H1 (cell line): ENCODE data around the gene PSMD6. TPM values are rescaled to one million over a fixed set of nuclear protein-coding genes. Genes with fewer than 3 reads are reported as not detected.

ENCODE experiments used
- CTCF ChIA-PET: fragments of 300-600 bp; sonication (Branson Sonifier 250); formaldehyde crosslinking; loops from one replicate; lab custom pipeline; 2021; ENCODE audit not compliant: partially characterized antibody; lab: Charles Lee
- POLR2A ChIA-PET: fragments of 300-600 bp; sonication (Branson Sonifier 250); formaldehyde crosslinking; loops from one replicate; lab custom pipeline; 2021; ENCODE audit warnings: inconsistent platforms; ENCODE audit not compliant: partially characterized antibody; lab: Charles Lee
- DNase-seq, 2 experiments: peaks; one replicate each; pipeline versions ENCODE4 v3.0.0 to v3.0.0-alpha.2; 2010 to 2022; ENCODE audit warnings: low spot score in 2 of 2, low read depth in 1 of 2, mixed read lengths in 1 of 2
- FAIRE-seq: peaks from 2 replicates; lab custom pipeline; 2011; peaks lifted over from hg19 to GRCh38; lab: Jason Lieb, UNC
- H2AFZ ChIP-seq: 2 replicates; pipeline ENCODE4 v1.8.1; 2012; ENCODE audit warnings: low read length, inconsistent platforms
- H2AK5ac ChIP-seq: 2 replicates; pipeline ENCODE4 v1.6.1; 2013; ENCODE audit warnings: low read depth, low read length
- H2BK120ac ChIP-seq: replicated peaks from 2 replicates; pipeline ENCODE3; 2013; ENCODE audit warnings: low read depth, low read length, inconsistent platforms
- H2BK12ac ChIP-seq: 2 replicates; pipeline ENCODE4 v1.6.1; 2013; ENCODE audit warnings: low read depth, low read length
- H2BK15ac ChIP-seq: 2 replicates; pipeline ENCODE4 v1.6.1; 2013; ENCODE audit warnings: low read length
- H2BK20ac ChIP-seq: 2 replicates; pipeline ENCODE4 v1.6.1; 2013; ENCODE audit warnings: low read length
- H2BK5ac ChIP-seq: 2 replicates; pipeline ENCODE4 v1.6.1; 2013; ENCODE audit warnings: low read depth, low read length
- H3K14ac ChIP-seq: 2 replicates; pipeline ENCODE4 v1.6.1; 2013; ENCODE audit warnings: inconsistent platforms; ENCODE audit not compliant: insufficient read length
- H3K18ac ChIP-seq: 2 replicates; pipeline ENCODE4 v1.6.1; 2013; ENCODE audit warnings: low read length; ENCODE audit errors: extremely low read depth
- H3K23ac ChIP-seq: 2 replicates; pipeline ENCODE4 v1.6.1; 2013; ENCODE audit warnings: inconsistent platforms; ENCODE audit not compliant: insufficient read length
- H3K23me2 ChIP-seq: 2 replicates; pipeline ENCODE4 v1.6.1; 2013; ENCODE audit warnings: low read depth, low read length
- H3K27ac ChIP-seq: 2 replicates; pipeline ENCODE4 v1.6.1; 2011; ENCODE audit warnings: low read depth, low read length, inconsistent platforms
- H3K27me3 ChIP-seq, 4 experiments: replicated peaks in 1 of 4; 1 replicate in 1 of 4; 2 replicates in 3 of 4; pipeline versions ENCODE4 v1.6.1 to v1.8.1; 2011 to 2013; ENCODE audit warnings: low read length in 3 of 4, mild to moderate bottlenecking in 3 of 4, inconsistent platforms in 2 of 4, mixed read lengths in 2 of 4, moderate library complexity in 1 of 4; ENCODE audit not compliant: control insufficient read depth in 3 of 4, insufficient read depth in 3 of 4; ENCODE audit errors: extremely low read depth in 1 of 4
- H3K36me3 ChIP-seq, 4 experiments: 2 replicates each; pipeline versions ENCODE4 v1.6.1 to v1.8.1; 2011 to 2013; ENCODE audit warnings: mild to moderate bottlenecking in 4 of 4, low read length in 3 of 4, moderate library complexity in 2 of 4, control low read depth in 1 of 4, inconsistent platforms in 1 of 4; ENCODE audit not compliant: insufficient read depth in 4 of 4, control insufficient read depth in 2 of 4
- H3K4ac ChIP-seq: replicated peaks from 2 replicates; pipeline ENCODE3; 2013; ENCODE audit warnings: low read length, low read depth, mixed read lengths, inconsistent platforms; ENCODE audit not compliant: insufficient read length
- H3K4me1 ChIP-seq, 4 experiments: replicated peaks in 1 of 4; 1 replicate in 1 of 4; 2 replicates in 3 of 4; pipeline versions ENCODE4 v1.6.1 to v1.8.1; 2011 to 2013; ENCODE audit warnings: low read length in 3 of 4, inconsistent platforms in 2 of 4, mixed read lengths in 1 of 4; ENCODE audit not compliant: insufficient read depth in 4 of 4, control insufficient read depth in 3 of 4
- H3K4me2 ChIP-seq, 2 experiments: 2 replicates each; pipeline versions ENCODE4 v1.6.1 to v1.8.1; 2011 to 2013; ENCODE audit warnings: low read depth in 2 of 2, low read length in 2 of 2, control low read depth in 1 of 2, inconsistent platforms in 1 of 2, mild to moderate bottlenecking in 1 of 2; ENCODE audit not compliant: insufficient read depth in 1 of 2
- H3K4me3 ChIP-seq, 4 experiments: fragments of 200-600, 300-600 bp in 1 of 4; sonication (generic), shearing (Covaris generic), sonication (Bioruptor Twin) in 1 of 4; 2 replicates each; pipeline versions ENCODE4 v1.5.1 to v1.8.1; 2011 to 2016; ENCODE audit warnings: low read length in 4 of 4, low read depth in 3 of 4, control low read depth in 2 of 4, inconsistent platforms in 2 of 4, mild to moderate bottlenecking in 2 of 4, mixed read lengths in 1 of 4, moderate library complexity in 1 of 4; ENCODE audit not compliant: insufficient read depth in 2 of 4; ENCODE audit errors: extremely low read depth in 1 of 4
- H3K56ac ChIP-seq: replicated peaks from 2 replicates; pipeline ENCODE3; 2013; ENCODE audit warnings: low read depth, mild to moderate bottlenecking, mixed read lengths, low read length, inconsistent platforms; ENCODE audit not compliant: insufficient read length
- H3K79me1 ChIP-seq: 2 replicates; pipeline ENCODE4 v1.6.1; 2013; ENCODE audit warnings: low read depth, low read length, control low read depth
- H3K79me2 ChIP-seq, 2 experiments: 2 replicates each; pipeline versions ENCODE4 v1.6.1 to v1.8.1; 2012 to 2013; ENCODE audit warnings: low read length in 2 of 2, mild to moderate bottlenecking in 2 of 2, inconsistent platforms in 1 of 2; ENCODE audit not compliant: insufficient read depth in 2 of 2, control insufficient read depth in 1 of 2
- H3K9ac ChIP-seq, 4 experiments: replicated peaks in 1 of 4; 1 replicate in 1 of 4; 2 replicates in 3 of 4; pipeline versions ENCODE4 v1.6.1 to v1.8.1; 2011 to 2013; ENCODE audit warnings: low read depth in 3 of 4, low read length in 3 of 4, control low read depth in 2 of 4, mild to moderate bottlenecking in 2 of 4, moderate library complexity in 2 of 4, inconsistent platforms in 1 of 4; ENCODE audit errors: extremely low read depth in 1 of 4
- H3K9me3 ChIP-seq, 2 experiments: 2 replicates each; pipeline versions ENCODE4 v1.6.1 to v1.8.1; 2012 to 2013; ENCODE audit warnings: mild to moderate bottlenecking in 2 of 2, moderate library complexity in 2 of 2, control low read depth in 1 of 2, inconsistent platforms in 1 of 2, low read depth in 1 of 2, low read length in 1 of 2, mixed read lengths in 1 of 2; ENCODE audit not compliant: insufficient read depth in 2 of 2
- H4K20me1 ChIP-seq, 2 experiments: replicated peaks in 1 of 2; 2 replicates each; pipeline versions ENCODE3 to v1.8.1; 2011 to 2013; ENCODE audit warnings: inconsistent platforms in 2 of 2, low read length in 2 of 2, mild to moderate bottlenecking in 1 of 2; ENCODE audit not compliant: insufficient read depth in 2 of 2, control insufficient read depth in 1 of 2
- H4K5ac ChIP-seq: 2 replicates; pipeline ENCODE4 v1.6.1; 2013; ENCODE audit warnings: low read length, low read depth, mixed read lengths, inconsistent platforms; ENCODE audit not compliant: insufficient read length
- H4K8ac ChIP-seq: 2 replicates; pipeline ENCODE4 v1.8.0; 2013; ENCODE audit warnings: mild to moderate bottlenecking, moderate library complexity, low read length, inconsistent platforms; ENCODE audit not compliant: insufficient read depth; ENCODE audit errors: extremely low read depth
- H4K91ac ChIP-seq: replicated peaks from 2 replicates; pipeline ENCODE3; 2013; ENCODE audit warnings: low read length, mixed read lengths, inconsistent platforms; ENCODE audit not compliant: insufficient read length
- BACH1 ChIP-seq: IDR thresholded peaks from 2 replicates; pipeline ENCODE4 v1.6.1; 2012; ENCODE audit warnings: low read length, improper control_type of control experiment
- CTBP2 ChIP-seq: IDR thresholded peaks from 2 replicates; pipeline ENCODE4 v1.7.0; 2011; ENCODE audit warnings: borderline replicate concordance, mild to moderate bottlenecking, moderate library complexity, mixed read lengths, low read length; ENCODE audit not compliant: insufficient read depth, insufficient read length
- USF2 ChIP-seq: IDR thresholded peaks from 2 replicates; pipeline ENCODE4 v1.6.1; 2011; ENCODE audit warnings: low read length, improper control_type of control experiment
- YY1 ChIP-seq: IDR thresholded peaks from 2 replicates; pipeline ENCODE4 v1.6.1; 2011; ENCODE audit warnings: low read depth, mild to moderate bottlenecking, low read length
- WGBS, 2 experiments: shearing (Covaris generic) in 1 of 2; methylation state at CpG; one replicate each; pipeline versions ENCODE4 v1.1.6 to v1.1.7; 2013 to 2015; ENCODE audit warnings: low lambda C conversion rate in 2 of 2, mixed read lengths in 2 of 2, inconsistent platforms in 1 of 2, low coverage in 1 of 2, missing lambda C conversion rate in 1 of 2; ENCODE audit not compliant: insufficient replicate concordance in 2 of 2, insufficient coverage in 1 of 2, insufficient read length in 1 of 2; ENCODE audit errors: extremely low coverage in 1 of 2, missing lambda C conversion rate in 1 of 2; 5-methylcytosine and 5-hydroxymethylcytosine counted together
- polyA plus RNA-seq, 7 experiments: library from polyadenylated mRNA; depleted of rRNA in 3 of 7; stranded (reverse) in 5 of 7; unstranded in 2 of 7; fragments of >200 nt in 5 of 7; fragments of 200-250 nt in 2 of 7; gene quantifications; 1 replicate in 5 of 7; 2 replicates in 1 of 7; 4 replicates in 1 of 7; pipeline versions ENCODE4 v1.2.1 to v1.2.3, GENCODE V29; 2011 to 2013; ENCODE audit warnings: missing spikeins in 2 of 7, mixed read lengths in 2 of 7
- total RNA-seq: library from RNA; stranded (reverse); fragmentation: NEBNext Ultra II Directional; extraction: Animal tissue kit (Norgen Biotek cat#: 25700); gene quantifications from 2 replicates; pipeline ENCODE4 v1.2.1, GENCODE V29; 2021

The PSMD6 gene
- total and polyA plus RNA-seq, 2 of the 8 experiments (the other 6 are each of a cell fraction or from before 2014, with no cell fraction given) = 43.7 to 104 TPM

- no peak overlapping the region for H3K56ac ChIP-seq
- no peak overlapping the region for H2AFZ ChIP-seq
- ChIA-PET POLR2A (interaction anchor here (1.2 kb wide), 2 partner anchors 11 to 12 kb away, joined by 3 to 4 read pairs; no protein-coding TSS in a partner anchor), CTCF (interaction anchor here (1.2 to 9.3 kb wide), 3 partner anchors 15 to 59 kb away, joined by 3 to 115 read pairs (median 3); no protein-coding TSS in a partner anchor)
- no peak overlapping the region for H3K4me2 ChIP-seq
- H3K9me3 ChIP-seq = no peaks in the 10 kb centered on the region
- H3K36me3 ChIP-seq = no peaks in the 10 kb centered on the region
- no peak overlapping the region for H2BK15ac ChIP-seq
- no peak overlapping the region for H3K4me3 ChIP-seq
- no peak for DNase-seq
- no peak overlapping the region for H2BK120ac ChIP-seq
- TF ChIP-seq CTBP2 (no peak), YY1 (no peak), BACH1 (no peak), USF2 (no peak)
- peaks cover 8 to 33% (median 28%) of the 10 kb centered on the region in 4 experiments; a peak in 6 of 7 replicates for H3K4me1 ChIP-seq
- H2BK12ac ChIP-seq = no peak overlapping the region
- H4K5ac ChIP-seq = no peak overlapping the region
- FAIRE-seq = no peak
- no peak overlapping the region for H4K8ac ChIP-seq
- H4K20me1 ChIP-seq = peaks cover 0 to 2% of the 10 kb centered on the region in 2 experiments
- H2BK20ac ChIP-seq = no peak overlapping the region
- no peak overlapping the region for H3K23ac ChIP-seq
- H4K91ac ChIP-seq = no peak overlapping the region
- H2AK5ac ChIP-seq = no peak overlapping the region
- 0 out of 2 replicates have a peak, but pooled peaks cover 2% of the 10 kb centered on the region for H3K79me1 ChIP-seq
- H3K14ac ChIP-seq = no peak overlapping the region
- no peak overlapping the region for H3K9ac ChIP-seq
- H3K4ac ChIP-seq = no peak overlapping the region
- no peaks in the 10 kb centered on the region for H3K23me2 ChIP-seq
- no peak overlapping the region for H3K27ac ChIP-seq
- no peaks in the 10 kb centered on the region; a peak in 2 of 4 replicates for H3K79me2 ChIP-seq
- H3K18ac ChIP-seq = no peak overlapping the region
- no peaks in the 10 kb centered on the region for H3K27me3 ChIP-seq
- H2BK5ac ChIP-seq = no peak overlapping the region
- 78% methylated on average over 4 of the region's 4 CpGs; no CpG with 5 or more reads in 1 of the 2 experiments for WGBS, 2 experiments
Measured at GRCh38 chr3:63966007-63966406, 57.3 kb downstream of the PSMD6 start.
